A549 treated with Hydrocortisone at 1 μM for 4 hours (cell line): ENCODE data around the gene VWF. TPM values are rescaled to one million over a fixed set of nuclear protein-coding genes. Genes with fewer than 3 reads are reported as not detected.

Source experiments
- total RNA-seq: library from RNA; stranded (reverse); fragments of 200-300 nt; extraction: Qiagen RNA extraction; gene quantifications from 5 replicates; pipeline ENCODE4 v1.2.3, GENCODE V29; 2022

VWF gene
- total RNA-seq: 0.07 to 0.31 TPM (median 0.14 TPM) in 5 replicates

DNA sequence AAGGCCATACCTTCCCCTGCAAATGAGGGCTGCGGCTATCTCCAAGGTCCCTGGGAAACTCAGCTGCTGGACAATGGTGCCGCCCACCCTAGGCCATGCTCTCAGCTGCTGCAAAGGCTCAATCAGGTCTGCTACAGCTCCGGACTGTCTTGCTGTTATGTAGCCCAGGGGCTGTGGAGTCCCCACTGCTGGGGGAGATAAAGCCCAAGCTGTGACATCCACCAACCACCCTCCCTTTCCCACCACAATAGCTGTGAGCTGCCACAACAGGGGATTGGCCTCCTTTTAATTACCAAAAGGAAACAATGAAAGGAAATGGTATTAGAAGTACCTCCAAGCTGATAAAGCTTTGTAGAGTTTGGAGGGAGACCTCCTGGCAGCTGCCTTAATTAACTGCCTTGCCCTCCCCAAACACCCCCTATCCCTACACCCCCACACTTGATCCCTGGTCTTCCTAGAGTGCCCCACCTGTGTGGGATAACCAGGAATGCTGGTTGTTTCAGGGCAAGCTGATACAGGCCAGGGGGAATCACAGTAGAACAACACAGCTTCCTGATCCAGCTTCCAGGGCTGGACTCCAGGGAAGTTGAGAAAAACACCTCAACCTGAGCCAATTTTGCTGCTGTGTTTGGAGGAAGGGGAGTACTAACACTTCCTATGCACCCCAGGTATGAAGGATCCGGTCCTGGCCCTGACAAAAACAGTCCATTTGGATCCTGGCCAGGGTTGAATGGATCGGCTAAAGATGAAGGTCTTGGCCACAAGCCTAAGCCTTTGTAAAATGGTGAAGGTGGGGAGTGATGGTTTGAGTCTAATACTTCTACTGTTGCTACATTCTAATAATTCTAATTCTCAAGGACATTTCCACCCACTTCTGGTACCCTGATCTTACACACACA lies at the start of gene VWF:
TSS of gene VWF (minus strand) at position 260 of the 899 bp plus-strand sequence. CDS start 1,474 bp downstream, outside the sequence.

DNA sequence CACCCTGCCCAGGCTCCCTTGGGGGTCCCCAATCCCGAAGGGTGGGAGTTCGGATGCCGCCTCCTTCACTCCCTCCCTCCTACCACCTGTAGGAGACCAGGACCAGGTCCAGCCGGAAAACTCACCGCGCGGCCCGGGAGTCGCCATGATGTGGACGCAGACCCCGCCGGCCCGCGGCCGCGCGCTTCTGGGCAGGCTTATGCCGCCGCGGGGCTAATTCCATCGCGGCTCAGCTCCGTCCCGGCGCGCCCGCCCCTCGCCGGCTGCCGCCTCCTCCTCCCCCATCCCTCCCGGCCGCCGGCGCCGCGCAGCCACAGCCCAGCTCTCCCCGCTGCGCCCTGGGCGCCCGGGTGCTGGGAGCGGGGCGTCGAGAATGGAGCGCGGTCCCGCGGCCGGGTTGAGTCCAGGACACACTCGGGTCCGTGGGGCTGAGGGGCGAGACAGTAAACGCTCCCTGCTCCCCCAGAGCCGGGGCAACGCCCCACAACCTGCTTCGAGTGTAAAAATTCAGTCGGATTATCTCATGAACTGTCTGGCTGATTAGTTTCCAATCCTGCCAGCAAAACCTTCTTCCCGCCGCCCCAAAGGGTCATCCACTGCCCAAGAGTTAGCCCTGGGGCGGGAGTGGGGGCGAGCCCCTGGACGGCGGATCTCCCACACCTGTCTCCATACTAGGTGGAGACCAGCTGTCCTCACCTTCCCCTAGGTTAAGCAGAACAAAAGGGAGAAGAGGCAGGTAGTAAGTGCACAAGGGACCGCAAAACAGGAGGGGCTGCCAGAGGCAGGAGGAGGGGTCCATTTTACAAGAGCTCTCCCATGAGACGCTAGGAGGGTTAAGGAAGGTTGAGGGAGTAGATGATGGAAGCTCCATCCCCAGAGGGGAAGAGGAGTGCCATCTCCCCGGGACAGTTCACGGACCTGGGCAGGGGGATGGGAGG lies 179.1 kb downstream of the VWF start, which contains the start of gene ANO2:
TSS of gene ANO2 (minus strand) at position 189 of the 938 bp plus-strand sequence. CDS start at position 147, 42 bp downstream.

Other genes starting within 250 kb of the VWF start
- 0.05 to 0.13 TPM (median 0.07 TPM) in 3 of 5 replicates, not detected in the others for gene ANO2, start 179.4 kb downstream of the VWF start, total RNA-seq
- 253 to 288 TPM (median 276 TPM) in 5 replicates for gene CD9, start 75.7 kb upstream of the VWF start, total RNA-seq
- 0.26 to 0.99 TPM (median 0.38 TPM) in 5 replicates for gene PLEKHG6, start 186.0 kb upstream of the VWF start, total RNA-seq
- gene TNFRSF1A, start 217.4 kb upstream of the VWF start, total RNA-seq: 361 to 805 TPM (median 469 TPM) in 5 replicates